A204.1 (cell line): Measurements from ENCODE around the gene RHNO1.

Source experiments
- FAIRE-seq: peaks from 2 replicates; lab custom pipeline; 2012; peaks lifted over from hg19 to GRCh38; lab: Jason Lieb, UNC

RHNO1 gene, protein sequence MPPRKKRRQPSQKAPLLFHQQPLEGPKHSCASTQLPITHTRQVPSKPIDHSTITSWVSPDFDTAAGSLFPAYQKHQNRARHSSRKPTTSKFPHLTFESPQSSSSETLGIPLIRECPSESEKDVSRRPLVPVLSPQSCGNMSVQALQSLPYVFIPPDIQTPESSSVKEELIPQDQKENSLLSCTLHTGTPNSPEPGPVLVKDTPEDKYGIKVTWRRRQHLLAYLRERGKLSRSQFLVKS

DNA sequence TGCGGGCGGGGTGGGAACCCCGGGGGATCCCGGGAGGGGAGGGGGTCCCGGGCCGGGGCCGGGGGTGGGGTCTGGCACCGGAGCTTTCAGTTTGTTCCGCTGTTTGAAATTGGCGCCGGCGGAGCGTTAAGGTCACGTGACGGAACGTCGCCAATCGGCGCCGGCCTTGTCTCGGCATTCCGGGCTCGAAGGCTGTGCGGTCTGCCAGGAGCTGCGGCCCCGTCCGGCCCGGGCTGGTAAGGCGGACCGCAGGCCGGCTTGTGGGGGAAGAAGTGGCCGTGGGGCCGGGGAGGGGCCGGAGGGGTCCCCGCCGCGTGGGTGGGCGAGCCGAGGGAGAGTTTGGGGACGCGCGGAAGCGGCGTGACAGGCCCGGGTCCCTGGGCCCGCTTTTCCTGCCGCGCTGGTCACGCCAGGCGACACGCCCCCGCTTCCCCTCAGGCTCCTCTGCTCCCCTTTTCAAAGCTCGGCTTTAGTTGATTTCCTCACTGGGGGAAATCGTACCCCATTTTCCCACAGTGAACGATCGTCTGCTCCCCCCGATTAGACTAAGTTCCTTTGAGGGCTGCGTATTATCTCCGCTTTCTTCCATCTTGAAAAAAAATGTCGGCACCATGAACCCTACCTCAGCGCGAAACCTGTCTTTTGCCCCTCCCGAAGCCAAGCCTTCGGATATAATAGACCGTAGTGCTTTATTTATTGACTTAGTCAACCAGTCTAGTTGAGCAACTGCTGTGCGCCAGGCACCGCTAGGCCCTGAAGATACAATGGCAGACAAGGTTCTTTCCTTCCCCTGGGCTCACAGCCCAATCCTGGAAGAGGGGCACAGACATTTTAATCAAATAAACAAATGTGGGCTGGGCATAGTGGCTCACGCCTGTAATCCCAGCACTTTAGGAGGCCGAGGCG lies at the start of gene RHNO1, which contains the start of gene FOXM1:
Gene RHNO1 (plus strand): TSS at position 177 of the 906 bp plus-strand sequence. CDS start 8,144 bp downstream, outside the sequence.
Gene FOXM1 (minus strand): TSS at position 128 of the 906 bp plus-strand sequence. CDS start 2,696 bp downstream, outside the sequence.
- FAIRE-seq = no peak

GRCh38 chr12:2829275-2829674 lies 47.7 kb upstream of the RHNO1 start:
- no peak for FAIRE-seq

DNA sequence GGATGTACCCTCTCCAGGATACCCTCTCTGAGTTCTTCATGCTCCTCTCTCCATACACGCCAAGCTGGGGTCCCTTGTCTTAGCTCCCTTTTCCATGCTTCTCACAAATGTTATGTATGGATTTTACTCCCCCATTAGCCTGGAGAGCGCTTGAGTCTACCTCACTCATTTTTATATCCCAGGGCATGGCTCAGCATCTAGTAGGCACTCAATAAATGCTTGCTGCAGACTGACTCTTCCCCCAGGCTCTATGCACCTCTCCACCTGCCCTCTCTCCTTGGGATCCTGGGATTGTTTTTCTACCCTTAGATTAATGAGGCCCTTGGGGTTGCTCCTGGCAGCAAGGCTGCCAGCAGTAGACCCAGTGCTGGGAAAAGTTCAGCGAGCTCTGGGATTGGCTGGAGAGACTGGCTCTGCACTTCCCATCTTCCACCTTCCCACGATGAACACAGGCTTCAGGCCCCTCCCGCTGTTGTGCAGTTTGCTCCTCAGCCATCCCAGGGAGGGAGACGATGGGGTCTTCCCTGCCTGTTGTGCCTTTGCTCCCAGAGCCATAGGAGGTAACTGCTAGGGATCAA lies 44.4 kb upstream of the RHNO1 start:
- FAIRE-seq = no peak

- no peak for FAIRE-seq
Observed at GRCh38 chr12:2833327-2833726, 43.7 kb upstream of the RHNO1 start.

DNA sequence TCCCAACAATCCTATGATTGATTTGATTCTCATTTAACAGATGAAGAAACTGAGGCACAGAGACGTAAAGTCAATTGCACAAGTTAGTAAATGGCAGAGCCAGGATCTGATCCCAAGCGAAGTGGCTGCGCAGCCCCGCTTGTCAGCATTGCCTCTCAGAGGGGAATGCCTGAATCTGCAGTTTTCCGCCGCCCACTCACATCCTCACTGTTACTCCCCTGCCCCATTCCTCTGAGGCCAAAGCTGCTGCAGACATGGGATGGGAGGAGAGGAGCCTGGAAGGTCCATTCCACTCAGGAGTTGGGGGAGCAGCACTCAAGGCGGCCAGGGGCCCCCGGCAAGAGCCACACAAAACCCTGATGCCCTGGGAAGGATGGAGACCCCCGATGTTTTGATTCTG lies 43.2 kb upstream of the RHNO1 start:
- FAIRE-seq = no peak

GRCh38 chr12:2834581-2835491 lies 42.2 kb upstream of the RHNO1 start, which contains the start of gene NRIP2:
TSS of gene NRIP2 (minus strand) at chr12:2835035. CDS start at chr12:2834983, 52 bp downstream.
- FAIRE-seq = no peak

DNA sequence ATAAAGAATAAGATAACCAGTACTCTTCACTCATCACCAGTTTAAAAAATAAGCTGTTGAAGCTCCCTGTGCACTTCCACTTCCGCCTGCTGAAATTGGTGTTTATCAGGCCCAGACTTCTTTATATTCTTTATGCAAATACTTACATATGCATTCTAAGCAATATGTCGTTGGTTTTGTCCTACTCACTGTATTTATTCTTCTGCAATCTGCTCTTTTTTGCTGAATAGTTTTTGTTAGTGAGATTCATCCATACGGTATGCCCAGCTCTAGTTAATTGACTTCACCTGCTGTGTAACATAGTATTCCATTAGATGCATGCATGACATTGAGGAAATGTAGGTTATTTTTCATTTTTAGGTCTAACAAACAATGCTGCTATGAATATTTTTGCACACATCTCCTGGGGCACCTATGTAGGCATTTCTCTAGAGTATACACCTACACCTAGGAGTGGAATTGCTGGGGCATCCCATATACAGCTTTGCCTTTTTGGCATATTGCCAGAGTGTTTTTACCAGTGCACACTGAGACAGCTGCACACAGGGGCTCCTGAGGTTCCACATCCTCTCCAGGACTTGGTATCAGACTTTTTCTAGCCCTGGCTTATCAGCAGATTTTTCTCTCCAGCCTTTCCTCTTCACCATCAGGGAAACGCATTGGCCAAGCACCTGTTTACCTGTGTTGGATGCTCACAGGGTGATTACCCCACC lies 41.2 kb upstream of the RHNO1 start:
- FAIRE-seq = no peak

- no peak for FAIRE-seq
Observed at GRCh38 chr12:2836574-2836973, 40.4 kb upstream of the RHNO1 start.

- no peak for FAIRE-seq
Observed at GRCh38 chr12:2841056-2841650, 35.9 kb upstream of the RHNO1 start.

DNA sequence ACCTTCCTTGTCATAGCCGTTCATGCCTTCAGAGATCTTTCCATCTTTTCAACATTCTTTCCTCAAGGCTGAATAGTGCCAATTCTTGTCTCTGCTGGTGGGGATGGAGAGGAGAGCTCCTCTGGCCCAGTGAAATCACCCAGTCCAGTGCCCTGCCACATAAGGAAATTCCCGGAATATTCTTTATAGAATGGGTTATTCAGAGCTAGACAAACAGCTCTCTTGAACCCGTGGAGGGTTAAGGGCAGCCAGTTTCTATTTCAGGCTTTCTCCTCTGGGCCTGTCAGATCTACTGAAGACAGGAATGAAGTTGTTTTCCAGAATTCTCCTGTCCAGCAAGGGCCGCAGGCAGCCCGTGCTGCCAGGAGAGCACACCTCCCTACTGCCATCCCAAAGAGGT lies 34.1 kb upstream of the RHNO1 start:
- FAIRE-seq = no peak

GRCh38 chr12:2844786-2845185 lies 32.2 kb upstream of the RHNO1 start:
- no peak for FAIRE-seq

- FAIRE-seq = no peak
Observed at GRCh38 chr12:2845280-2845679, 31.7 kb upstream of the RHNO1 start.

DNA sequence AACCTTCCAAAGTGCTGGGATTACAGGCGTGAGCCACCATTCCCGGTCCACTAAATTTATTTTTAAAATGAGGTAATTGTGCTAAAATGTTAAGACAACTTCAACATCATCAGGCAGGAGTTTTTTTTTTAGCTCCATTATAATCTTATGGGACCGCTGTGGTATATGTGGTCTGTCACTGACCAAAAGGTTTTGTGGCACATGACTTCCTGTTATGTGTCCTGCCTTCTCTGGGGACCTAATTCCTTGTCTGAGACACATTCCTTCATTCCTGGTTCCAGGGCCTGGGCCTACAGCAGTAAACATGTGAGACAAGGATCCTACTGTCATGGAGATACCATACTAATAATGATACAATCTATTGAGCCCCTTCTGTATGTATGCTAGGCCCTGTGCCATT lies 25.1 kb upstream of the RHNO1 start:
- FAIRE-seq = no peak

DNA sequence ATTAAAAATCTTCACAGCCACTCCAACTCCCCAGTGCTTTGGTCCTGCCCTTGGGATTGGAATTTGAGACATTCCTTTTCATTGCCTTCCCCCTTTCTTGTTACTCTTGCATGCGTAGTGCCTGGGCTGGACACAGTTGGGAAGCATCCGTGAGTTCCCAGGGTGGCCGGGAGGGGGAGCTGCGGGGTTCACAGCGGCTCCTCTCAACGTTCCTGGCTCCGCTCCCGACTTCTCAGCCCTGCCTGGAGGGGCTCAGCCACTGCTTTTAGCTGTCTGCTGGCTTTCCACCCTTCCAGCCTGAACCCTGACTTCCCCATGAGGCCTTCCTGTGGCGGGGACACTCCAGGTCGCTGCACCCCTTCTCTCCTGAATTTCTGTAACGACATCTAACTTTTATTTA lies 23.4 kb upstream of the RHNO1 start:
- FAIRE-seq = no peak

GRCh38 chr12:2854669-2855453 lies 22.2 kb upstream of the RHNO1 start:
- no peak for FAIRE-seq

DNA sequence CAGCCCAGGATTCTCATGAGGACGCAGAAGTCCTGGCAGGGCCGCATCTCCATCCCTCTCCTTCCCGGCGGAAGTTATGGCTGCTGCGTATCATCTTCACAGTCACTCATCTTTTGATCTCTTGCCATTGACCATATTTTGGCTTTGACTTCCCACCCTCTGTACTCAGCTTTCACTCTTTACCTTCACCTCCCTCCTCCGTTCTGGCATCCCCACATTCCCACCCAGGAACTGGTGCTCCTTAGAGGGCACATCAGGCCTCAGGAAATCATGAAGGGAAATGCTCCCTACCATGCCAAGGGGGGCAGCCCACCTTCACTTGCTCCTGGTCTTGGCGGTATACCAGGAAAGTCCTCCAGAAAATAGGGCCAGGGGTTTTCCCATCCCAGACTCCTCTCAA lies 21.5 kb upstream of the RHNO1 start:
- no peak for FAIRE-seq

DNA sequence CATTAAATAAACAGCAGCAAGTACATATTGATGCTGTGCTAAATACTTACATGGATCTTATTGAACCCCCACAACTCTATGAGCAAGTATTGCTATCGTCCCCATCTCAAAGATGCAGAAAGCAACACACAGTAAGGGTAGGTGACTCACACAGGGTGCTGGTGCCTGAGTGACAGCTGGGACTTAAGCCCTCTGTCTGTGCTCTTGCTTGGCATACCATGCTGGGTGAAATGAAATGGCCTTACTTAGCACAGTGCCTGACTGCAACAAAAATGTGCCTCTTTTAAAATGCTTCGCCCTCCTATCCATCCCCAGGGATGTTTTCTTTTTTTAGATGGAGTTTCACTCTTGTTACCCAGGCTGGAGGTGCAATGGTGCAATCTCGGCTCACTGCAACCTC lies 21.0 kb upstream of the RHNO1 start:
- no peak for FAIRE-seq

GRCh38 chr12:2857021-2857431 lies 20.0 kb upstream of the RHNO1 start, which contains the start of gene TEX52:
TSS of gene TEX52 (minus strand) at chr12:2857039. CDS start at chr12:2857026, 13 bp downstream.
- no peak for FAIRE-seq

DNA sequence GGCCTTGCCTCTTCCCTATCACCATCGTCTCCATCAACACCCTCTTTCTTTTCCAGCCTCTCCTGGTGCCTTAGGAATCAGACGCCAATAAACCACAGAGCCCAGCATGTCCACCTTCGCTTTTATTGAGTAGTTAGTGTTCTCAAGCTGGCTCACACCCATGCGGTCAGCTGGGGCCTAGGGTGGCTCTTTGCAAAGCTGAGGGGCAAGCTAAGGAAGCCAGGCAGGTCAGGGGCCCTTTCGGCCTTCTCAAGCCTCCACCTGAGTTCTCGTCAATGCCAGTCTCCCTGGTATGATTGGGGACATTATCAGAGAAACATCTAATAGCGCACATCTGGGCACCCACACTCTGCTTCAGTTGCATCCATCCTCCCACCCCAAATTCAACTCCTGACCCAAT lies 19.4 kb upstream of the RHNO1 start:
- FAIRE-seq = no peak

- no peak for FAIRE-seq
Observed at GRCh38 chr12:2858334-2858733, 18.7 kb upstream of the RHNO1 start.
